Peyer's patch (tissue), 4 donors: ENCODE measurements around the gene EIF3A.

Source experiments
- CTCF ChIP-seq, 6 experiments: fragments of 450-650 bp in 4 of 6; fragments of 200-600 bp in 2 of 6; sonication (generic) in 1 of 6; IDR thresholded peaks; one replicate each; pipeline ENCODE4 v1.5.1; 2017 to 2019; ENCODE audit warnings: antibody characterized with exemption in 6 of 6, mild to moderate bottlenecking in 3 of 6, moderate library complexity in 1 of 6
- POLR2A ChIP-seq, 2 donors: fragments of 450-650 bp; IDR thresholded peaks; one replicate each; pipeline ENCODE4 v1.5.1; 2017; ENCODE audit warnings: antibody characterized with exemption in 2 of 2, mild to moderate bottlenecking in 2 of 2, moderate library complexity in 2 of 2

DNA sequence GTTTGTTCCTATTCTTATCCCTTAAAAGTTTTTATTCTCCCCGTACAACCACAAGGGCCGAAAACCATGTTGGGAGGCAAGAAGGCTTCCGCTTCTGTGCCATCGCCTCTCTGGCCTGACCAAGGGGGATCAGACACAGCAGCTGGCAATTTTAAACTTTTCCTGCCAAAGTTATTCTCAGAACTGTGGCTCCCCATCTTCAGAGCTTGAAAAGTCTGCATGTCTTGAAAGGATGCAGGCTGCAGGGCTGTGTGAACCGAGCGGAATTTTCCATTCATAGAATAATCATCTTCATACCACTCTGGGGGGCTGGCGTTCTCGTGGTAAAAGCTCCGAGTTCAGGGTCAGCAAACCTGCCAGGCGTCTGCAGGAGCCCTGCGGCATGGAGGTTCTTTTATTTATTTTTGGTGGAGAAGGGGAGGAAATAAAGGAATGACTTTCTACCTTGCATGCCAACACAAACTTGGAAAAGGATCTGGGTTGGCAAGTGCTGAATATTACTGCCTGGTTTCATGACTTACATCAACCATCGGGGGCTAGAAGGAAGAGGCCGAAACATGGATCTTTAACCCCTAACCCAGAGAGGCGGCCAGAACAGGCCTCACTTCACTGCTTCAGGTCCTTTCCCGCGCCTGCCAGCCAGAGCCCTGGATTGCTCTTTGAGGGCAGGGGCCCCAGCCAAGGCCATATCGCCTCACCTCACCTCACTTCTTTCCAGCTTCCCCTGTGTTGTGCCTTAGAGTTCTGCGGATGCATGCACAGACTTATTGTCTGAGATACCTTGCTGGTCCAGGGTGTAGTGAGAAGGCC lies 54.1 kb downstream of the EIF3A start:
- TF ChIP-seq POLR2A (IDR thresholded peaks at IDR 0.05), result no peak
- no peak for TF ChIP-seq CTCF (IDR thresholded peaks at IDR 0.05)
